ENCODE data around the gene SMURF2. TPM values are rescaled to one million over a fixed set of nuclear protein-coding genes. Genes with fewer than 3 reads are reported as not detected.

SMURF2 gene
- total and polyA plus RNA-seq, 10 donors = 5.4 to 35.7 (median 25.0) TPM

- intact Hi-C loops (cut with DNase I; ENCODE audit: low total_unique reads) = loop anchor here (5.0 kb wide), 1 partner anchor 76 kb away; no protein-coding TSS in a partner anchor
- no peak overlapping the region for H3K4me3 ChIP-seq
- no peak for DNase-seq
- no peaks in the 10 kb centered on the region for H3K27me3 ChIP-seq (replicated peaks in 1 of 7)
- peaks cover 6 to 64% (median 59%) of the 10 kb centered on the region in 6 donors for H3K36me3 ChIP-seq
- WGBS, 5 donors = 70 to 85% (median 74%) methylated on average over 7 of the region's 7 CpGs
- H3K4me1 ChIP-seq = peaks cover 39 to 98% (median 92%) of the 10 kb centered on the region in 6 donors
- TF ChIP-seq POLR2AphosphoS5 (IDR thresholded peaks at IDR 0.05) (peak in 1 of 3 donors; percentile 46), POLR2A (IDR thresholded peaks at IDR 0.05) (no peak)
- TF ChIP-seq, protein P1, sequence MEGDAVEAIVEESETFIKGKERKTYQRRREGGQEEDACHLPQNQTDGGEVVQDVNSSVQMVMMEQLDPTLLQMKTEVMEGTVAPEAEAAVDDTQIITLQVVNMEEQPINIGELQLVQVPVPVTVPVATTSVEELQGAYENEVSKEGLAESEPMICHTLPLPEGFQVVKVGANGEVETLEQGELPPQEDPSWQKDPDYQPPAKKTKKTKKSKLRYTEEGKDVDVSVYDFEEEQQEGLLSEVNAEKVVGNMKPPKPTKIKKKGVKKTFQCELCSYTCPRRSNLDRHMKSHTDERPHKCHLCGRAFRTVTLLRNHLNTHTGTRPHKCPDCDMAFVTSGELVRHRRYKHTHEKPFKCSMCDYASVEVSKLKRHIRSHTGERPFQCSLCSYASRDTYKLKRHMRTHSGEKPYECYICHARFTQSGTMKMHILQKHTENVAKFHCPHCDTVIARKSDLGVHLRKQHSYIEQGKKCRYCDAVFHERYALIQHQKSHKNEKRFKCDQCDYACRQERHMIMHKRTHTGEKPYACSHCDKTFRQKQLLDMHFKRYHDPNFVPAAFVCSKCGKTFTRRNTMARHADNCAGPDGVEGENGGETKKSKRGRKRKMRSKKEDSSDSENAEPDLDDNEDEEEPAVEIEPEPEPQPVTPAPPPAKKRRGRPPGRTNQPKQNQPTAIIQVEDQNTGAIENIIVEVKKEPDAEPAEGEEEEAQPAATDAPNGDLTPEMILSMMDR (IDR thresholded peaks at IDR 0.05 in 8 of 11, conservative IDR thresholded peaks at IDR 0.05 in 3 of 11) = no peak
- peak overlapping the region in 2 of 8 donors; percentile 12 to 90 for H3K27ac ChIP-seq
- H3K9me3 ChIP-seq = no peaks in the 10 kb centered on the region
Measured at GRCh38 chr17:64498308-64499203, 163.6 kb downstream of the SMURF2 start.

DNA sequence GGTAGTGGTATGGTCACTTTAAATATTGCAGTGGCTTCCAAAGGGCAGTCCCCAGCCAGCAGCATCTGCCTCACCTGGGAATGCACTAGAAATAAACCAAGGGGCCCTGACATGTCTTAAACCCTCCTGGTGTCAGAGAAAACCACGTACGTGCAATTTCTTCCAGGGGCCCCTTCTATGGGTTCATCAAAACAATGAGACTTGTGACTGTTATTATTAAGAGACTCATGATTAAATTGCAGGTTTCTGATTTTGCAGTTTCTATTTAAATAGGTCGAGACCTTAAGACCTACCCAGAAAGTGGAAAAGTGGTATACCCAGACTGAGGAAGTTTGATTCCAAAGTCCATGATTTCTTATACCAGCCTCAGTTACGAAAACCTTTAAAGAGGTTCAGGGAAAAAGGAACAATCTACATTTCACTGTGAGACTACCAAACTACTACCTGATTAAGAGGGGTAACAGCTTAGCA is 164.5 kb downstream of the SMURF2 start:
- intact Hi-C loops (cut with DNase I; ENCODE audit: low total_unique reads) = loop anchor here (5.0 kb wide), 1 partner anchor 75 kb away; no protein-coding TSS in a partner anchor
- H3K4me1 ChIP-seq = peaks cover 30 to 98% (median 84%) of the 10 kb centered on the region in 6 donors
- TF ChIP-seq, protein P1 (IDR thresholded peaks at IDR 0.05 in 8 of 11, conservative IDR thresholded peaks at IDR 0.05 in 3 of 11) = no peak
- no peak for TF ChIP-seq POLR2AphosphoS5 (IDR thresholded peaks at IDR 0.05)
- no peak for TF ChIP-seq POLR2A (IDR thresholded peaks at IDR 0.05)
- H3K27me3 ChIP-seq (replicated peaks in 1 of 7) = no peaks in the 10 kb centered on the region
- DNase-seq = no peak
- H3K4me3 ChIP-seq = peak overlapping the region; percentile 57 to 92 (median 78)
- no peaks in the 10 kb centered on the region for H3K9me3 ChIP-seq
- peaks cover 3 to 64% (median 50%) of the 10 kb centered on the region in 6 donors for H3K36me3 ChIP-seq
- WGBS, 5 donors = 37 to 52% (median 41%) methylated on average over 4 of the region's 4 CpGs
- H3K27ac ChIP-seq = peak overlapping the region; percentile 77 to 94 (median 90)

- Histone ChIP-seq H3K9me3 (no peaks in the 10 kb centered on the region), H3K36me3 (peaks cover 0 to 64% (median 43%) of the 10 kb centered on the region in 6 donors), H3K27ac (peak within 1 kb of the TSS; percentile 77 to 94 (median 90)), H3K4me1 (peaks cover 25 to 98% (median 78%) of the 10 kb centered on the region in 6 donors), H3K27me3 (replicated peaks in 1 of 7) (no peaks in the 10 kb centered on the region), H3K4me3 (peak within 1 kb of the TSS; percentile 57 to 92 (median 78))
- intact Hi-C loops (cut with DNase I; ENCODE audit: low total_unique reads) = loop anchor here (5.0 kb wide), 1 partner anchor 75 kb away; no protein-coding TSS in a partner anchor
- WGBS, 5 donors = 1% methylated on average over 39 to 50 of the region's 50 CpGs
- DNase-seq = peak; percentile 98
- TF ChIP-seq POLR2A (IDR thresholded peaks at IDR 0.05) (peak in 1 of 3 donors; percentile 11), POLR2AphosphoS5 (IDR thresholded peaks at IDR 0.05) (peak; percentile 97 to 99 (median 97))
- TF ChIP-seq, protein P1 (IDR thresholded peaks at IDR 0.05 in 8 of 11, conservative IDR thresholded peaks at IDR 0.05 in 3 of 11) = peak in 10 of 11 experiments; percentile 19 to 61 (median 40)
Measured at GRCh38 chr17:64496786-64497564, 165.1 kb downstream of the SMURF2 start, which contains the start of gene POLG2. TSS of gene POLG2 (minus strand) at chr17:64497054. CDS start at chr17:64496968, 86 bp downstream.

Measured in spleen (tissue), 11 donors.